Transverse colon (tissue), 4 donors: ENCODE measurements around the gene LATS2.

Experiments
- EP300 ChIP-seq: sonication (generic); formaldehyde crosslinking; IDR thresholded peaks from one replicate; pipeline ENCODE4 v1.6.1; 2017; ENCODE audit warnings: antibody characterized with exemption, low read depth
- POLR2A ChIP-seq: fragments of 450-650 bp; IDR thresholded peaks from one replicate; pipeline ENCODE4 v1.6.1; 2016; ENCODE audit warnings: antibody characterized with exemption, mild to moderate bottlenecking, moderate library complexity
- POLR2AphosphoS5 ChIP-seq, 3 donors: sonication (generic); formaldehyde crosslinking; IDR thresholded peaks; one replicate each; pipeline ENCODE4 v1.6.1; 2016; ENCODE audit warnings: antibody characterized with exemption in 3 of 3
- TF ChIP-seq, protein P1 (sequence below), 5 experiments: fragments of 200-600 bp in 3 of 5; fragments of 450-650 bp in 2 of 5; sonication (generic) in 3 of 5; IDR thresholded peaks; 1 replicate in 2 of 5; 2 replicates in 3 of 5; pipeline ENCODE4 v1.5.1; 2016 to 2017; ENCODE audit warnings: antibody characterized with exemption in 5 of 5, inconsistent platforms in 3 of 5, mild to moderate bottlenecking in 2 of 5, moderate library complexity in 1 of 5

GRCh38 chr13:20983386-20983785, 78.0 kb downstream of the LATS2 start:
- TF ChIP-seq, protein P1, sequence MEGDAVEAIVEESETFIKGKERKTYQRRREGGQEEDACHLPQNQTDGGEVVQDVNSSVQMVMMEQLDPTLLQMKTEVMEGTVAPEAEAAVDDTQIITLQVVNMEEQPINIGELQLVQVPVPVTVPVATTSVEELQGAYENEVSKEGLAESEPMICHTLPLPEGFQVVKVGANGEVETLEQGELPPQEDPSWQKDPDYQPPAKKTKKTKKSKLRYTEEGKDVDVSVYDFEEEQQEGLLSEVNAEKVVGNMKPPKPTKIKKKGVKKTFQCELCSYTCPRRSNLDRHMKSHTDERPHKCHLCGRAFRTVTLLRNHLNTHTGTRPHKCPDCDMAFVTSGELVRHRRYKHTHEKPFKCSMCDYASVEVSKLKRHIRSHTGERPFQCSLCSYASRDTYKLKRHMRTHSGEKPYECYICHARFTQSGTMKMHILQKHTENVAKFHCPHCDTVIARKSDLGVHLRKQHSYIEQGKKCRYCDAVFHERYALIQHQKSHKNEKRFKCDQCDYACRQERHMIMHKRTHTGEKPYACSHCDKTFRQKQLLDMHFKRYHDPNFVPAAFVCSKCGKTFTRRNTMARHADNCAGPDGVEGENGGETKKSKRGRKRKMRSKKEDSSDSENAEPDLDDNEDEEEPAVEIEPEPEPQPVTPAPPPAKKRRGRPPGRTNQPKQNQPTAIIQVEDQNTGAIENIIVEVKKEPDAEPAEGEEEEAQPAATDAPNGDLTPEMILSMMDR (IDR thresholded peaks at IDR 0.05) = no peak
- TF ChIP-seq POLR2A (no peak), POLR2AphosphoS5 (IDR thresholded peaks at IDR 0.05) (no peak), EP300 (no peak)
